ENCODE results near the gene PRSS2. TPM values are rescaled to one million over a fixed set of nuclear protein-coding genes. Genes with fewer than 3 reads are reported as not detected.
"Not testable (repeated sequence)": the region's sequence is repeated elsewhere in the genome, so short reads cannot be mapped to it uniquely, and the experiment has no call there.

The PRSS2 gene
- polyA plus RNA-seq, 1 donor (not counting 4 experiments of a cell fraction or from before 2014, with no cell fraction given) = not detected

GRCh38 chr7:142754681-142755575, 15.8 kb upstream of the PRSS2 start:
- H4K20me1 ChIP-seq (ENCODE audit: control insufficient read depth, extremely low read depth, insufficient read depth, low read length) = no peaks in the 10 kb centered on the region
- no peak overlapping the region for H3K27ac ChIP-seq (ENCODE audit: control insufficient read depth, insufficient read depth, low read length)
- no peaks in the 10 kb centered on the region for H3K36me3 ChIP-seq (ENCODE audit: control insufficient read depth in 2 of 2, extremely low read depth in 1 of 2, insufficient read depth in 2 of 2, low read length in 2 of 2)
- no peak overlapping the region for H3K9ac ChIP-seq (ENCODE audit: control insufficient read depth, extremely low read depth, insufficient read depth, low read length)
- DNase-seq (ENCODE audit: low read depth, low spot score) (no peak), FAIRE-seq (no peak)
- no peaks in the 10 kb centered on the region for H3K79me2 ChIP-seq (ENCODE audit: control insufficient read depth, insufficient read depth, low read length)
- H3K4me2 ChIP-seq (ENCODE audit: control insufficient read depth, extremely low read depth, insufficient read depth, low read depth, low read length) = no peak overlapping the region
- no peak overlapping the region for H3K4me3 ChIP-seq (ENCODE audit: control insufficient read depth in 2 of 3, extremely low read depth in 1 of 3, insufficient read depth in 2 of 3, low read depth in 1 of 3, low read length in 3 of 3)
- TF ChIP-seq CTCF (optimal IDR thresholded peaks at IDR 0.05 in 1 of 3, IDR thresholded peaks at IDR 0.05 in 1 of 3, conservative IDR thresholded peaks at IDR 0.05 in 1 of 3; ENCODE audit: extremely low read depth in 1 of 3, insufficient read depth in 2 of 3, low read length in 3 of 3) (no peak), EZH2 (IDR thresholded peaks at IDR 0.05; ENCODE audit: low read length) (no peak)
- no peaks in the 10 kb centered on the region for H3K4me1 ChIP-seq (ENCODE audit: control insufficient read depth, extremely low read depth, insufficient read depth, low read length)
- H3K9me3 ChIP-seq (ENCODE audit: control insufficient read depth, low read depth, low read length) = no peaks in the 10 kb centered on the region
- H2AFZ ChIP-seq (ENCODE audit: control insufficient read depth, low read length) = no peak overlapping the region
- dilution Hi-C loops (cut with MboI; ENCODE audit: extremely low pct_ligation_motif_present, low sequenced_read_pairs) = no loop called here
- no peaks in the 10 kb centered on the region for H3K9me1 ChIP-seq (ENCODE audit: control insufficient read depth, extremely low read depth, insufficient read depth, low read length)
- H3K27me3 ChIP-seq (ENCODE audit: control insufficient read depth, extremely low read depth, insufficient read depth, low read length) = no peaks in the 10 kb centered on the region

- H3K4me1 ChIP-seq (ENCODE audit: control insufficient read depth, extremely low read depth, insufficient read depth, low read length); H3K4me3 ChIP-seq (ENCODE audit: control insufficient read depth in 2 of 3, extremely low read depth in 1 of 3, insufficient read depth in 2 of 3, low read depth in 1 of 3, low read length in 3 of 3); H2AFZ ChIP-seq (ENCODE audit: control insufficient read depth, low read length); H4K20me1 ChIP-seq (ENCODE audit: control insufficient read depth, extremely low read depth, insufficient read depth, low read length); H3K9me3 ChIP-seq (ENCODE audit: control insufficient read depth, low read depth, low read length); H3K27ac ChIP-seq (ENCODE audit: control insufficient read depth, insufficient read depth, low read length); H3K36me3 ChIP-seq (ENCODE audit: control insufficient read depth in 2 of 2, extremely low read depth in 1 of 2, insufficient read depth in 2 of 2, low read length in 2 of 2); H3K9me1 ChIP-seq (ENCODE audit: control insufficient read depth, extremely low read depth, insufficient read depth, low read length); FAIRE-seq; H3K27me3 ChIP-seq (ENCODE audit: control insufficient read depth, extremely low read depth, insufficient read depth, low read length); H3K79me2 ChIP-seq (ENCODE audit: control insufficient read depth, insufficient read depth, low read length); H3K9ac ChIP-seq (ENCODE audit: control insufficient read depth, extremely low read depth, insufficient read depth, low read length); H3K4me2 ChIP-seq (ENCODE audit: control insufficient read depth, extremely low read depth, insufficient read depth, low read depth, low read length); DNase-seq (ENCODE audit: low read depth, low spot score); dilution Hi-C loops (cut with MboI; ENCODE audit: extremely low pct_ligation_motif_present, low sequenced_read_pairs): not testable (repeated sequence)
These were observed 12.5 kb upstream of the PRSS2 start for GRCh38 chr7:142758312-142758711.

All from keratinocyte (primary cell).